AG04450 (cell line): Measurements from ENCODE around the gene SLC28A1. TPM values are rescaled to one million over a fixed set of nuclear protein-coding genes. Genes with fewer than 3 reads are reported as not detected.

ENCODE experiments used
- CTCF ChIA-PET: fragments of 300-600, 350-600 bp; formaldehyde crosslinking; extraction: SDS; loops from one replicate; lab custom pipeline; 2022; ENCODE audit warnings: antibody characterized with exemption, inconsistent platforms; lab: Charles Lee
- POLR2A ChIA-PET: fragments of 350-600 bp; formaldehyde crosslinking; extraction: SDS; loops from one replicate; lab custom pipeline; 2021; ENCODE audit warnings: antibody characterized with exemption, inconsistent platforms; lab: Yijun Ruan, JAX
- DNase-seq: peaks from one replicate; pipeline ENCODE4 v3.0.0-alpha.2; 2011; ENCODE audit warnings: low read depth, low spot score
- H3K27ac ChIP-seq: one replicate; pipeline ENCODE4 v1.5.1; 2012; ENCODE audit warnings: low read depth, low read length, control low read depth
- H3K27me3 ChIP-seq: one replicate; pipeline ENCODE4 v1.6.0; 2012; ENCODE audit warnings: low read length; ENCODE audit not compliant: control insufficient read depth, insufficient read depth
- H3K4me3 ChIP-seq: 2 replicates; pipeline ENCODE4 v1.5.1; 2011; ENCODE audit warnings: mild to moderate bottlenecking, low read depth, low read length, control low read depth
- H3K9me3 ChIP-seq: 2 replicates; pipeline ENCODE4 v1.5.1; 2012; ENCODE audit warnings: low read length; ENCODE audit not compliant: control insufficient read depth, insufficient read depth
- polyA plus RNA-seq: library from polyadenylated mRNA; depleted of rRNA; stranded (reverse); fragments of >200 nt; gene quantifications from 2 replicates; pipeline ENCODE4 v1.2.3, GENCODE V29; 2011
- TF ChIP-seq, protein P1 (sequence below): IDR thresholded peaks from 2 replicates; pipeline ENCODE4 v1.5.1; 2011; ENCODE audit warnings: low read depth, low read length, control low read depth, inconsistent platforms

Gene SLC28A1
- polyA plus RNA-seq, 1 experiment: not detected

DNA sequence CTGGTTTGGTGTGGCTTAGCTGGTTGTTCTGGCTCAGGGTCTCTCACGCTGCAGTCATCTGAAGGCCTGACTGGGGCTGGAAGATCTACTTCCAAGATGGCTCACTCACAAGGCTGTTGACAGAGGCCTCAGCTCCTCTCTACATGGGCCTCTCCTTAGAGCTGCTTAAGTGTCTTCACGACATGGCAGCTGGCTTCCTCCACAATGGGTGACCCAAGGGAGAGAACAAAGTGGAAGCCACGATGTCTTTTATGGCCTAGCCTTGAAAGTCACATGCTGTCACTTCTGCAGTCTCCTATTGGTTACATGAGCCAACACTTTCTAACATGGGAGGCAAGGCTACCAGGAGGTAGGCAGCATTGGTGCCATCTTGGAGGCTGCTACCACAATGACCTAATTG is 83.8 kb downstream of the SLC28A1 start:
- ChIA-PET POLR2A (interaction anchor here (0.6 kb wide), 1 partner anchor 9 kb away, joined by 4 read pairs; no protein-coding TSS in a partner anchor), CTCF (interaction anchor here (0.8 kb wide), 1 partner anchor 12 kb away, joined by 3 read pairs; no protein-coding TSS in a partner anchor)
- TF ChIP-seq, protein P1, sequence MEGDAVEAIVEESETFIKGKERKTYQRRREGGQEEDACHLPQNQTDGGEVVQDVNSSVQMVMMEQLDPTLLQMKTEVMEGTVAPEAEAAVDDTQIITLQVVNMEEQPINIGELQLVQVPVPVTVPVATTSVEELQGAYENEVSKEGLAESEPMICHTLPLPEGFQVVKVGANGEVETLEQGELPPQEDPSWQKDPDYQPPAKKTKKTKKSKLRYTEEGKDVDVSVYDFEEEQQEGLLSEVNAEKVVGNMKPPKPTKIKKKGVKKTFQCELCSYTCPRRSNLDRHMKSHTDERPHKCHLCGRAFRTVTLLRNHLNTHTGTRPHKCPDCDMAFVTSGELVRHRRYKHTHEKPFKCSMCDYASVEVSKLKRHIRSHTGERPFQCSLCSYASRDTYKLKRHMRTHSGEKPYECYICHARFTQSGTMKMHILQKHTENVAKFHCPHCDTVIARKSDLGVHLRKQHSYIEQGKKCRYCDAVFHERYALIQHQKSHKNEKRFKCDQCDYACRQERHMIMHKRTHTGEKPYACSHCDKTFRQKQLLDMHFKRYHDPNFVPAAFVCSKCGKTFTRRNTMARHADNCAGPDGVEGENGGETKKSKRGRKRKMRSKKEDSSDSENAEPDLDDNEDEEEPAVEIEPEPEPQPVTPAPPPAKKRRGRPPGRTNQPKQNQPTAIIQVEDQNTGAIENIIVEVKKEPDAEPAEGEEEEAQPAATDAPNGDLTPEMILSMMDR: no peak
- Histone ChIP-seq H3K27ac (no peak overlapping the region), H3K4me3 (no peak overlapping the region), H3K9me3 (peaks cover 8% of the 10 kb centered on the region; the same call in 1 of the 2 replicates), H3K27me3 (no peaks in the 10 kb centered on the region)
- no peak for DNase-seq

DNA sequence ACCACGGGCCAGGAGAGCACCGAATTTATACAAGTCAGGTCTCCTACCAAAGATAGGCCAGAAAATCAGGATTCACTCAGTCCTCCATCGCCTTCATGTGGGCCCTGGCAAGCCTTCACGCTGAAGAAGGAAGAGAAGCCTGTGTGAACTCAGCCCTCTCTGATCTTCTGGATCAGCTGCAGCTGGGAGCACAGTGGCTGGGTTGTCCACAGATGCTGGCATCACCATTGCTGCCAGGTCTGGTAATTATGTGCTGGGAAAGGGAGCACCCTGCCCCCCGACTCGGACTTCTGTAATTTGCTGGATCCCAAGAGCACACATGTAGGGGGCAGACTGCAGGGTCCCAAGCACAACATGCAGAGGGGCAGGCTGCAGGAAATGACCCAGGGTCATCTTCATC is 84.8 kb downstream of the SLC28A1 start:
- H3K4me3 ChIP-seq: no peak overlapping the region
- no peaks in the 10 kb centered on the region for H3K27me3 ChIP-seq
- POLR2A ChIA-PET: no interaction called here
- no peak overlapping the region for H3K27ac ChIP-seq
- H3K9me3 ChIP-seq: peaks cover 8% of the 10 kb centered on the region; the same call in 1 of the 2 replicates
- CTCF ChIA-PET: interaction anchor here (0.8 kb wide), 1 partner anchor 11 kb away, joined by 3 read pairs; no protein-coding TSS in a partner anchor
- no peak for DNase-seq
- TF ChIP-seq, protein P1: no peak

DNA sequence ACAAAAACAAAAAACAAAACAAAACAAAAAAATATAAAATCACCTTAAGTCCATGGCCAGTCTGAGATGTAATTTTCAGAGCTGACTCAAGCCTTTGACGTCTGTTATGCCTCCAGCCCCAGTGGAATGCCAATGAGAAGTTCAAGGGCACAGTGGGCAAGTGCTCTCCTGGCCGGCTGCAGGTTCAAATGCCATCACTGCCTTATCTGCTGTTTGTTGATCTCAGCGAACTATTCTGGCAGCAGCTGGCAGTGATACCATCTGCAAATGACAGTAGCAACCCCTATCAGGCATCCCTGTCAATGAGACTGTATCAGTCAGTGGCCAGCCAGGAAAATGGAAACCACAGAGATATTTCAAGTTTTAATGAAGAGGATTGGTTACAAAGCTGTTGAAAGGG is 86.4 kb downstream of the SLC28A1 start:
- Histone ChIP-seq H3K4me3 (no peak overlapping the region), H3K27ac (no peak overlapping the region), H3K27me3 (no peaks in the 10 kb centered on the region), H3K9me3 (no peaks in the 10 kb centered on the region; the same call in 1 of the 2 replicates)
- POLR2A ChIA-PET: no interaction called here
- no peak for DNase-seq
- CTCF ChIA-PET: no interaction called here
- TF ChIP-seq, protein P1: no peak

DNA sequence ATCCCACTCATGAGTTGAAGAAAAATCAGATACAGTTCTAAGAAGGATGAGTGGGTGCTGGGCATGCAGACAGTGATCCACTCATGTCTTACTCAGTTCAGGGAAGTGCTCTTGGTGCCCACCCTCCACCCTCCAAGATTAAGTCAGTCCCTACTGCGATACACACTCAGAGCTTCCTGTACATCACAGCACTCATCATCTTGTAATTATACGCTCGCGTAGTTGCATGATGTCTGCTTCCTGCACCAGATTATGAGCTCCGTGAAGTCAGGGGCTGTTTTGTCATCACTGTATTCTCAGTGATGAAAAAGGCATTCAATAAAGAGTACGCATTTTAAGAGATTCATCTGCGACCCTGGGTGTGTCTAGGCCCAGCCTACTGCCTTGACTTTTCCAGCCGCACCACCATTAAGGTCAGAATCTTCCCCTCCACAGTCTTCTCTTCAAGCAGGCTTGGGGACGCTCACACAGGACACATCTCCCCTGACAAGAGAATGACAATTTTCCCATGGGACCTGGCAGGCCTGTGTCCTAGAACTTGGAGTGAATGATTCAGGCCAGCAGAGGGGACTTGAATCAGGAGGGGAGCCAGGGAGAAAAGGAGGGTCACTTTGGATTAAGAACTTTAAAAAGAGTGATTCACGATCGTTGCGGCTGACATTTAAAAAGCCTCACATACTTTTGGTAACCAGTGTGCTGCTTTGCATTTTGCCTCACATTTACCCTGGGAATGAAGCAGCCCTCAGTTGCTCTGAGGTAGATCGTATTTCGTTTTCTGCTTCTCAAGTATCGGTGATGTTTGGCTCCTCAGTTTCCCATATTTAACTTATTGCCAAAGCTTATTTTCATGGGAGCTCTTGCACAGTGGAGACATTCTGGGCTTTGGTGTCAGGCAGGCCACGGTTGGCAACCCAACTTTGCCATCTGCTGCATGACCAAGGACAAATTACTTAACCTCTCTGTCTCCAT is 89.3 kb downstream of the SLC28A1 start:
- POLR2A ChIA-PET: no interaction called here
- no peak for DNase-seq
- H3K27me3 ChIP-seq: no peaks in the 10 kb centered on the region
- no peaks in the 10 kb centered on the region for H3K9me3 ChIP-seq
- CTCF ChIA-PET: no interaction called here
- no peak overlapping the region for H3K27ac ChIP-seq
- TF ChIP-seq, protein P1: no peak
- H3K4me3 ChIP-seq: no peak overlapping the region

DNA sequence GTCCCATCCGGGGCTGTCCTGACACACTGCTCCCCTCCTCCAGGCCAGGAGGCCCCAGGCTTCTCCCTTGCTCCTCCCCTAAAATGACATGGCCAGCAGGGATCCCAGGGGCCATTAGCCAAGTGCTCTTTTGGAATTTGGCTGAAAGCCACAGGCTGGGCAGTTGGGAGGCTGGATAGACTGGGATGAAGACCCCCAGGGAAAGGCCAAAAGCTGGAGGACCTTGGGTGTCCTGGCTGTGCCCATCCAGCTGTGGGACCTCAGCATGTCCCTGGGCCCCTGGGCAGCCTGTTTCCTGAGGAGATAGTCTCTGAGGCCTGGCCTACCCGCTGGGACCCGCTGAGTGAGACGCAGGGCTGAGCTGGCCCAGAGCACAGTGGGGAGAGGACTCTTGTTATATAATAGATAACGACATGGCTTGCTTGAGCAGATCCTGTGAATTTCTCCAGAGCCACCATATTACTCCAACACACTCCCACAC is 91.4 kb downstream of the SLC28A1 start:
- Histone ChIP-seq H3K9me3 (no peaks in the 10 kb centered on the region; the same call in 1 of the 2 replicates), H3K4me3 (no peak overlapping the region), H3K27me3 (no peaks in the 10 kb centered on the region), H3K27ac (no peak overlapping the region)
- TF ChIP-seq, protein P1: no peak
- no peak for DNase-seq
- ChIA-PET POLR2A (no interaction called here), CTCF (no interaction called here)
